Measurements from ENCODE around the gene DGAT2L6. TPM values are rescaled to one million over a fixed set of nuclear protein-coding genes. Genes with fewer than 3 reads are reported as not detected.

DGAT2L6 gene
- total RNA-seq, 3 donors from 2014 or later (not counting 1 experiment from before 2014, with no cell fraction given) = not detected

GRCh38 chrX:70219938-70220764 is 42.9 kb downstream of the DGAT2L6 start:
- Histone ChIP-seq H3K4me1 (ENCODE audit: control insufficient read depth, insufficient read depth, low read length) (no peaks in the 10 kb centered on the region), H3K27ac (ENCODE audit: low read length) (no peak overlapping the region), H3K27me3 (ENCODE audit: control insufficient read depth, insufficient read depth, low read length) (no peaks in the 10 kb centered on the region), H3K4me3 (ENCODE audit: low read length) (no peak overlapping the region), H3K9me3 (ENCODE audit: control insufficient read depth, insufficient read depth, low read length) (no peaks in the 10 kb centered on the region), H3K36me3 (ENCODE audit: control insufficient read depth, insufficient read depth, low read length) (no peaks in the 10 kb centered on the region)
- Mint-ChIP-seq H3K4me1 (no peaks in the 10 kb centered on the region), H3K9me3 (no peaks in the 10 kb centered on the region), H3K27ac (no peak overlapping the region), H3K4me3 (no peak overlapping the region), H3K27me3 (ENCODE audit: low read depth in 2 of 2) (no peaks in the 10 kb centered on the region), H3K36me3 (no peaks in the 10 kb centered on the region)
- DNase-seq = no peak
- no peak for ATAC-seq
- TF ChIP-seq CTCF (IDR thresholded peaks at IDR 0.05) = no peak
- 98% methylated on average over 4 of the region's 5 CpGs for WGBS (ENCODE audit: insufficient coverage)
- intact Hi-C loops (cut with micrococcal nuclease) = no loop called here

- Histone ChIP-seq H3K27ac (ENCODE audit: low read length) (no peak overlapping the region), H3K27me3 (ENCODE audit: control insufficient read depth, insufficient read depth, low read length) (no peaks in the 10 kb centered on the region), H3K36me3 (ENCODE audit: control insufficient read depth, insufficient read depth, low read length) (no peaks in the 10 kb centered on the region), H3K9me3 (ENCODE audit: control insufficient read depth, insufficient read depth, low read length) (no peaks in the 10 kb centered on the region), H3K4me3 (ENCODE audit: low read length) (no peak overlapping the region), H3K4me1 (ENCODE audit: control insufficient read depth, insufficient read depth, low read length) (no peaks in the 10 kb centered on the region)
- no peaks in the 10 kb centered on the region for H3K27me3 Mint-ChIP-seq (ENCODE audit: low read depth in 2 of 2)
- H3K4me1 Mint-ChIP-seq = no peaks in the 10 kb centered on the region
- ATAC-seq (no peak), DNase-seq (no peak)
- no peaks in the 10 kb centered on the region for H3K36me3 Mint-ChIP-seq
- no peaks in the 10 kb centered on the region for H3K9me3 Mint-ChIP-seq
- no peak for TF ChIP-seq CTCF (IDR thresholded peaks at IDR 0.05)
- H3K27ac Mint-ChIP-seq = no peak overlapping the region
- H3K4me3 Mint-ChIP-seq = no peak overlapping the region
- intact Hi-C loops (cut with micrococcal nuclease) = no loop called here
Measured at GRCh38 chrX:70226048-70226447, 48.8 kb downstream of the DGAT2L6 start.

GRCh38 chrX:70226687-70227086 is 49.4 kb downstream of the DGAT2L6 start:
- H3K4me1 Mint-ChIP-seq = peaks cover 5% of the 10 kb centered on the region in 2 donors
- Histone ChIP-seq H3K4me3 (ENCODE audit: low read length) (no peak overlapping the region), H3K36me3 (ENCODE audit: control insufficient read depth, insufficient read depth, low read length) (no peaks in the 10 kb centered on the region), H3K4me1 (ENCODE audit: control insufficient read depth, insufficient read depth, low read length) (no peaks in the 10 kb centered on the region), H3K27ac (ENCODE audit: low read length) (no peak overlapping the region), H3K9me3 (ENCODE audit: control insufficient read depth, insufficient read depth, low read length) (no peaks in the 10 kb centered on the region), H3K27me3 (ENCODE audit: control insufficient read depth, insufficient read depth, low read length) (no peaks in the 10 kb centered on the region)
- no CpG with 5 or more reads among the region's 2 CpGs for WGBS (ENCODE audit: insufficient coverage)
- H3K36me3 Mint-ChIP-seq = no peaks in the 10 kb centered on the region
- ATAC-seq (no peak), DNase-seq (no peak)
- no peak overlapping the region for H3K4me3 Mint-ChIP-seq
- no peaks in the 10 kb centered on the region for H3K9me3 Mint-ChIP-seq
- H3K27ac Mint-ChIP-seq = no peak overlapping the region
- intact Hi-C loops (cut with micrococcal nuclease) = no loop called here
- no peaks in the 10 kb centered on the region for H3K27me3 Mint-ChIP-seq (ENCODE audit: low read depth in 2 of 2)
- TF ChIP-seq CTCF (IDR thresholded peaks at IDR 0.05) = no peak

- no peak overlapping the region for H3K4me3 Mint-ChIP-seq
Measured at GRCh38 chrX:70231666-70232065, 54.4 kb downstream of the DGAT2L6 start.

More at GRCh38 chrX:70231666-70232065, 54.4 kb downstream of the DGAT2L6 start:
- intact Hi-C loops (cut with micrococcal nuclease) = no loop called here
- Histone ChIP-seq H3K9me3 (ENCODE audit: control insufficient read depth, insufficient read depth, low read length) (no peaks in the 10 kb centered on the region), H3K4me3 (ENCODE audit: low read length) (no peak overlapping the region), H3K36me3 (ENCODE audit: control insufficient read depth, insufficient read depth, low read length) (no peaks in the 10 kb centered on the region), H3K27me3 (ENCODE audit: control insufficient read depth, insufficient read depth, low read length) (no peaks in the 10 kb centered on the region), H3K4me1 (ENCODE audit: control insufficient read depth, insufficient read depth, low read length) (no peaks in the 10 kb centered on the region), H3K27ac (ENCODE audit: low read length) (no peak overlapping the region)
- DNase-seq (no peak), ATAC-seq (no peak)
- no peak for TF ChIP-seq CTCF (IDR thresholded peaks at IDR 0.05)
- H3K9me3 Mint-ChIP-seq = no peaks in the 10 kb centered on the region
- H3K27me3 Mint-ChIP-seq (ENCODE audit: low read depth in 2 of 2) = no peaks in the 10 kb centered on the region
- H3K36me3 Mint-ChIP-seq = no peaks in the 10 kb centered on the region
- 86% methylated on average over 1 of the region's 4 CpGs for WGBS (ENCODE audit: insufficient coverage)
- H3K4me1 Mint-ChIP-seq = peaks cover 12 to 14% of the 10 kb centered on the region in 2 donors
- H3K27ac Mint-ChIP-seq = no peak overlapping the region

Data from natural killer cell (primary cell).